Measurements from ENCODE around the gene TENM3. TPM values are rescaled to one million over a fixed set of nuclear protein-coding genes. Genes with fewer than 3 reads are reported as not detected.

Gene TENM3
- total and polyA plus RNA-seq, 2 of the 8 experiments (the other 6 are each of a cell fraction or from before 2014, with no cell fraction given): 36.9 to 69.3 TPM

GRCh38 chr4:182553653-182554052 lies 310.5 kb downstream of the TENM3 start (continued):
- TF ChIP-seq ATF3 (IDR thresholded peaks at IDR 0.05; ENCODE audit: insufficient read depth, low read depth, low read length) (no peak), CEBPB (IDR thresholded peaks at IDR 0.05; ENCODE audit: low read depth, low read length) (no peak), USF2 (IDR thresholded peaks at IDR 0.05; ENCODE audit: low read length) (no peak), EGR1 (IDR thresholded peaks at IDR 0.05; ENCODE audit: borderline replicate concordance, low read depth, low read length) (no peak), MAX (IDR thresholded peaks at IDR 0.05) (no peak), CHD2 (IDR thresholded peaks at IDR 0.05; ENCODE audit: low read length) (no peak), POLR2AphosphoS5 (IDR thresholded peaks at IDR 0.05; ENCODE audit: low read depth, low read length) (no peak)
